DMS53 (cell line): ENCODE results near the gene GDF9.

ENCODE experiments used
- DNase-seq: peaks from one replicate; lab custom pipeline; 2025; lab: John Stamatoyannopoulos, UW

GDF9 gene, protein sequence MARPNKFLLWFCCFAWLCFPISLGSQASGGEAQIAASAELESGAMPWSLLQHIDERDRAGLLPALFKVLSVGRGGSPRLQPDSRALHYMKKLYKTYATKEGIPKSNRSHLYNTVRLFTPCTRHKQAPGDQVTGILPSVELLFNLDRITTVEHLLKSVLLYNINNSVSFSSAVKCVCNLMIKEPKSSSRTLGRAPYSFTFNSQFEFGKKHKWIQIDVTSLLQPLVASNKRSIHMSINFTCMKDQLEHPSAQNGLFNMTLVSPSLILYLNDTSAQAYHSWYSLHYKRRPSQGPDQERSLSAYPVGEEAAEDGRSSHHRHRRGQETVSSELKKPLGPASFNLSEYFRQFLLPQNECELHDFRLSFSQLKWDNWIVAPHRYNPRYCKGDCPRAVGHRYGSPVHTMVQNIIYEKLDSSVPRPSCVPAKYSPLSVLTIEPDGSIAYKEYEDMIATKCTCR

GRCh38 chr5:132866342-132867045 is at the start of gene GDF9, which contains the start of gene UQCRQ:
GDF9 (minus strand) TSS chr5:132866469; CDS start chr5:132864533, 1,936 bp downstream.
UQCRQ (plus strand) TSS chr5:132866642; CDS start chr5:132866882, 240 bp downstream.
- DNase-seq, result peak; percentile 100

GRCh38 chr5:132915681-132916080 is 49.4 kb upstream of the GDF9 start:
- DNase-seq, result no peak

- no peak for DNase-seq
Observed at GRCh38 chr5:132909702-132910101, 43.4 kb upstream of the GDF9 start.

DNA sequence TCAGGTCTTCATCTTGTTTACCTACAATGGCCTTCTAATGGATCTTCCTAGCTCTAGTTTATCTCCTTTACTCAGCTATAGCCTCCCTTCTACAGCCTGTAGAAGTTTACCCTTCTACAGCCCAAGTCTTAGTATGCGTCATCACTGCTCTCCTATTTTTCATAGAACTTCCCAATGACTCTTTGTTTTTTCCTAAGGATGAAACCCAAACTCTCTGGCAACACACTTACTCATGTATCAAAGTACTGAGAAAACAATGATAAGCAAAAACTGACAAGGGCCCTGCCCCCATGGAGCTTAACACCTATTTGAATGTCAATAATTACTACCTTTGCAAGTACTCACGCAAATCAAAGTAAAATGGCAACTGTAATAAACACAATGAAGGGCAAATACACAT is 40.9 kb upstream of the GDF9 start:
- DNase-seq, result peak; percentile 40

- DNase-seq, result peak; percentile 85
Observed at GRCh38 chr5:132905938-132906337, 39.7 kb upstream of the GDF9 start.

- no peak for DNase-seq
Observed at GRCh38 chr5:132901730-132902129, 35.5 kb upstream of the GDF9 start.

DNA sequence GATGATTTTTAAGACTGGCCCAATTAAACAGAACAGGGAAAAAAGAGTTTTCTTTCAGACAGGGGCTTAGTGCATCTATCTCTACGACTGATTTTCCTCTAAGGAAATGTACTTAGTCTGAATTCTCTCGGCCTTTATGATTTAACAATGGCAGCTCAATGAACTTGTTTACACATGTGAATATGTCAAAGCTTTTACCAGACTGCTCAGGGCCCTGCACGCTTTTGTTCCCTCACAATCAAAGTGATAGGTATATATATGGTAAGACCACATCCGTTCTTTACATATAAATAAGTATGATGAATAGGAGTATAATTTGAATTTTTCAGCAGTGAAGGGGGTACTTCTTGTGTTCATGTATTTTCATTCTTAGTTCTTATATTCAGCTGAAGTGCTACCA is 34.8 kb upstream of the GDF9 start:
- DNase-seq, result no peak

DNA sequence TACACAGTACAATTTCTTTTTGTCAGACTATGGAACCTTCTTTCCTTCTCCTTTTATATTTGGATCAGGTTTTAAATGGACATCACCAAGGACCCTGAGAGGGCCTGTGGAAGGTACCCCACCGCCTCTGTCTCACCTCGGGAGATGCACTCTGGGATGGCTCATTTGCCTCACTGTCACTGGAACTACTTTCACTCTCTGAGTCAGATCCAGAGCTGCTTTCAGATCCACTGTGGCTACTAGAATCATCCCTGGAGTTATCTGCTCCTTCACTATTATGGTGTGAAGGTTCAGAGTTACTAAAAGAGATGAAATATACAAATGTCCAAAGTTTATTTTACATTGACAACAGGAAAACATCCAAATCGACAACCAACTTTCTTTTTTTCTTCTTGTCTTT is 31.8 kb upstream of the GDF9 start:
- DNase-seq, result no peak

DNA sequence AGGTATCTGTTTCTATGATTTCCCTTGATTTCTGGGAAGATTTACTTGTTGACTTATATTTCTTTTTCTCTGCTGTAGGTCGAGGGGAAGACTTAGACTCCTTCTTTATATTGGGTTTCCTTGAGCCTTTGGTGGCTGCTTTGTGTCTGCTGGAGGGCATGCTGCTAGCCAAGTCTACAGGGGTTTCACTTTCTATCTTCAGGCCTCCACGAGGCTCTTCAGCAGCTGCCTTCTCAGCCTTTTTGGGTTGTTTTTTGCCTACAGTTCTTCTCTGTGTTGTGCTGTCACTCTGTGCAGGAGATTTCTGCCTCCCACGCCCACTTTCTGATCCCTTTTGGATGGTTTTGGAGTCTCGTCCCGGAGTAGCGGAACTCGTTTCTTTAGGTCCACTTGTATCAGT is 30.4 kb upstream of the GDF9 start:
- DNase-seq, result no peak

DNA sequence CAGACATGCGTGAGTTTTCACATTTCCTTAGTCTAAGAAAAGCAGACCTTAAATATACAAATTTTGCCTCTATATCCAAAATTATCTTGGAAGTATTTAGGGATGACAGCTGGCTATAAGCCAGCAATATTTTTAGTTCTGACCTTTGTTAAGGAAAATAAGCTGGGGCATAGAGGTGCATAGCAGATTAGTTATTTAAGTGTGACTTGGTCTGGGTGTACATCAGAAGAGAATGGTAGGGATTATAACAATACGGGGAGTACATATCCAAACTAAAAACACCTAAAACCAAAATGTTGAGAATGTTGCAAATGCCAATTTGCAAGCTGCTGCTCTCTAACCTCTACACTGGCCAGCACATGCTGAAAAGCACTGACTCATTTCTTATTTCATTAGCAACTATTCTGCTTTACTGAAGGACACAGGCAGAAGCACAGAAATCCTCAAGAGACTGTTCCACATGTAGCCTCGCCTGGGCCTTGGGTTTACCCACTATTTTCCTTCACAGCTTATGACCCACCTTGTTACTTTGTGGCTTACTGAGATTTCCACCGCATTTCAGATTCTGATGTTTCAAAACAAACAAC is 29.5 kb upstream of the GDF9 start:
- no peak for DNase-seq

DNA sequence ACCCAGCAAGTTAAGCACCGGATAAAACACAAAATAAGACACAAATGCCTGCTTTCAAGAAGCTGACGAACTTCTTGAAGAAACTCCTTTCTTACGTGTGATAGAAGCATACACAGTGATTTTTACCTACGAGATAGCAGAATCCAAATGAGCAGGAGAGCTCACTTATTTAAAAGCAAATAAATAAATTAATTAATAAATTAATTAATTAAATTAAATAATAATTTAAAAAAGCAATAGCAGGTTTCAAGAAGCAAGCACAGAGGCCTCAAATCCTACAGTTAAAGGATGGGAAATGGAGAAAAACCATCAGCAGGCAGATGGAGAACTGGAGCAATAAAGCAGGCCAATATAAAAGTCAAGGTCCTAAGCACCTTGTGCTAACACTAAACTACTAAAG is 24.5 kb upstream of the GDF9 start:
- DNase-seq, result no peak

DNA sequence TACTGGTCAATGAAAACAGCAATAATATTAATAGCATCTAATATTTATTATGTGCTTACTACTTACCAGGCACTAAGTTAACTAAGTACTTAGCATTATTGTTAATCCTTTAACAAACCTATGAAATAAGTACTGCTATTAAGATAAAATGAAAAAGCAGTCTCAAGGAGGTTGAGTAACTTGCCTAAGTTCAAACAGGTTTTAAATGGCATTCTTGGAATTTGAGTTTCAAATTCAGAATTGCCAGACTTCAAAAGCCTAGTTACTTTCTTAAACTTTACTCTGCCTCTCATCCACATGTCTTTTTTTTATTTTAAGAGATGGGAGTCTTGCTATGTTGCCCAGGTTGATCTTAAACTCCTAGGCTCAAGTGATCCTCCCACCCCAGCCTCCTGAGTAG is 23.2 kb upstream of the GDF9 start:
- DNase-seq, result no peak

DNA sequence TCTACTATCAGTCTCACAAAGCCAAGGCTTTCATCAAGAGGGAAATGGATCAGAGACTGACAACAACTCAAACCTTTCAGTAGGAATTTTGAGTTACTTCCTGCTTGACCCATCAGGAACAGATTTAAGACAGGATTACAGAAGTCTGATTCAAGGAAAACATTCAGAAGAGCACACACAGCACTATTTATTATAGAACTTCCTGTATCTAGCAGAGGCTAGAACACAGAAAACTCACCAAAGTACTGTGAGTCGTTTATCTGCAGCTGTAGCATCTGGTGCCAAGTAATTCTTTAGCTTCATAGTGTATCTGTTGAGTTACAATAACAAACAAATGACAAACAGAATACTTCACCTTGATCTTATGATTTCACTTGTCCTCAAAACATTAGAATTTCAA is 21.0 kb upstream of the GDF9 start:
- no peak for DNase-seq

DNA sequence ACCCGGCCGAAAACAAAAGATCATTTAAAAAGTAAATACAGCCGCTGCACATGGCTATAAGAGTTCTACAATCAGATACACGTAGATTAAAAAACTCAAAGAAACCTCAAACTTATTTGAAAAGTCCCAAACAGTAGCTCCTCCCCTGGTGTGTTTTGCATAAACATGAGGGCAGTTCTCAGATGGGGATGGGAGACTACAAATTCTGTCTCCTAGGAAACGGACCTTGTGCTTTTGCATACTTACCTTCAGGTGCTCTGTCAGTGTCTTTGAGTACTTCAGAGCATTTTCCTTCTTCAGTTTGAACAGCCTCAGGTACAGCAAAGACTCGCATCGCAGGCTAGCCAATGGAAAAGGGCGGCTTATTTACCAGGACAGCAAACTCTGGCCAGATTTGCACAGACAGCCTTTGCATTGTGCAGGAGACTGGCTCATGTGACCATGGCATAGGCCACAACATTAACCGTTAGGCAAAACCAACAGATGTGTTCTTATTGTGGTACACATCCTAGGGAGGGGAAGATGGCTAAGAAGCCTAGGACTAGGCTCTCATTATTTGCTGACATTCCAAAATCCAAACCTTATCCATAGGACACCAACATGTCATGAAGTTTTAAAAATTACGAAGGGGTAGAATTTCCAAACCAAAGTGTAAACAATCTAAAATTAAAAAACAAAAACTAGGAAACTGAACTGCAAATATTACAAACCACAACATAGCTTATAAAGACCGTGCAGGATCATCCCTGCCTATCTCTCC is 20.0 kb upstream of the GDF9 start:
- no peak for DNase-seq

DNA sequence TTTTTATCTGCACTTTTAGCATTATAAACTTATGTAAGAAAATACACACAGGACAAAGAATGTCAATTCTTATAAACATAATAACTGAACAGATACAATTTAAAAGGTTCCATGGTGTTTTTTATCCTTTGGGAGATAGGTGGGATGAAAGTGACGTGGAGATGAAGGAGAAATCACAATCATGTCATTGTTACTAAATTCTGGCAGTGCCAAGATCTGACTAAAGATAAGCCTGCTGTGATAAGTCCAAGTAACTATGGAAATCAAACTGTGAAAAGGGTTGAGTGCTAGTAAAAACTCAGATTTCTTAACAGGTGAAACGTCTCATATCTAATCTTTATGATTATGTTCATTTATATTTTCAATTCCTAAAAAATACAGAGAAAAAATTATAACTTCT is 18.3 kb upstream of the GDF9 start:
- DNase-seq, result no peak

GRCh38 chr5:132883261-132883834 is 17.1 kb upstream of the GDF9 start:
- peak; percentile 87 for DNase-seq

GRCh38 chr5:132877938-132878337 is 11.7 kb upstream of the GDF9 start:
- peak; percentile 22 for DNase-seq

- no peak for DNase-seq
Observed at GRCh38 chr5:132877466-132877865, 11.2 kb upstream of the GDF9 start.

DNA sequence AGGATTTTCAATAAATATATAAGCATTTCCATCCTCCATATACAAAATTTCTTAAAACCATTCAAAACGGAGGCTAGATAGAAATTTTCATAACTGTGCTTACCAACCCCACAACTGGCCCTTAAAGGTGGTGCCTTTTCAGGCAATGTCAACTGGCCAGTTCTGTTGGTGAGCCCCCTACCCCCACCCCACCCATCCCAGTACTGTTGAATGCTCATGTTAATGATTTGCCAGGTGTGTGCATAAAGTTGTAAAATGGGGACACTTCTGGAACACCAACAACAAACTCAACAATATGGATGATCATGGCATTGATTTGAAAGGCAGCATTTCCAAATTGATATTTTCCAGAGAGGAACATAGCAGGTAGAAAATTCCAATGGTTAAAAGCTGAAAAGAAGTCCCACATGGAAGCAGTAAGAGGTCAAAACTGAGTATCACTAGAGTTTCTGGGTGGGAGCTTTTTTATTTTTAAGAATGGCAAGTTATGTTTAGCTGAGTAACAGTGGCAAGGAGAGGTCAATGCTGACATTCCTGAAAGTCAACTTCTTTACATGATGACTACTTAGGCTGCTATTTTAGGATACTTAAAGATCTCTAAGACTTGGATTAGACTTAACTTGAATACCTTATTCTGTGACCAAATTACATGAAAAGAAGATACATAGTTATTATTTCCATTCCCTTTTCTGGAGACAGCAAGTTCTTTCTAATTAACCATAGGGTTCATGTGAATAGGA is 9.9 kb upstream of the GDF9 start:
- no peak for DNase-seq

DNA sequence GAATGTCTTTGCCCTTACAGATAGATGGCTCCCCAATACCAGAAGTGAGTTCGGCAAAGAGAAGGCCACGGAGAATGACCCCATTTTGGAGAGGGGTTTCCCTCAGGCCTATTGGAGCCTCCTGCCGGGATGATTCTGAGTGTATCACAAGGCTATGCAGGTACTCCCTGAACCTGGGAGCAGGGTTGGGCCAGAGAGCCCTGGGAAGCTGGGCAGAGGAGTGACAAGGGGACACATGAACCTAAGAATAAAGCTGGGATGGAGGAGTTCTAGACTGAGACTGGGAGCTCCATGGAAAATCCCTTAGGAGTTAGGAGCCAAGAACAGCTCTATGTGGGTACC is 7.6 kb upstream of the GDF9 start:
- DNase-seq, result no peak
